Adrenal gland (tissue), 5 donors: ENCODE measurements around the gene KIAA1549.

Experiments
- POLR2A ChIP-seq, 2 donors: fragments of 450-650 bp; IDR thresholded peaks; one replicate each; pipeline ENCODE4 v1.6.1; 2017; ENCODE audit warnings: antibody characterized with exemption in 2 of 2, mild to moderate bottlenecking in 2 of 2, moderate library complexity in 1 of 2
- TF ChIP-seq, protein P1 (sequence below), 6 experiments: fragments of 450-650 bp in 4 of 6; fragments of 200-600 bp in 2 of 6; sonication (generic) in 1 of 6; IDR thresholded peaks; 1 replicate in 5 of 6; 2 replicates in 1 of 6; pipeline versions ENCODE4 v1.5.1 to v1.8.0; 2016 to 2021; ENCODE audit warnings: antibody characterized with exemption in 6 of 6, mild to moderate bottlenecking in 2 of 6, moderate library complexity in 1 of 6
- donor health status: DM: no; HTN: no; CAD: no.

DNA sequence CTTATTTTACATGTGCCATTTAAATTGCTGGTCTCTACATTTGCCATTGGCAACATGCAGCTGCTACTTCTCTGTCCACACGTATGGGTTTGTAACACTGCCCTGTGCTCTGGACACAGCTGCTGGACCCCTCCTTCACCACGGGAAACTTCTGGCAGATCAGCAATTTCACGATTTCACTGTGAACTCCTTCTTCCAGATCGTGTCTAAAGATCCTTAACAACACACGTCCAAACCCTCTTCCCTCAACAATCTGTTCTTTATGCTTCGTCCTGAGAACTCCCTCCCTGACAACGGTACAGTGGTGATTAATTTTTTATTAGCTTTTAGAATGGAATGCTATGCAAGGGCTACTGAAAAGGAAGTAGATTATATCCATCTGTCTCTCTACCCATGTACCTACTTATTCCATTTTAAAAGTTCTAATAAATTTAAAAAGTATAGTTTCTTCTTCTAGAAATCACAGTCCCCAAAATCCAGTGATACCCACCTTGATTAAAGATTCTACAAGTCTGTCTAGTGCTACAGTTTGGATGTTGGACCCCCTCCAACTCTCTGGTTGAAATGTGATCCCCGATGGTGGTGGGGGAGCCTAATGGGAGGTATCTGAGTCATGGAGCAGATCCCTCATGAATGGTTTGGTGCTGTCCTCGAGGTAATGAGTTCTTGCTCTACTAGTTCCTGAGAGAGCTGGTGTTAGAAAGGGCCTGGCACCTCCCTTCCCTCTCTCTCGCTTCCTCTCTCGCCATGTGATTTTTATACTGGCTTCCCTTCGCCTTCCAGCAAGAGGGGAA lies 81.0 kb downstream of the KIAA1549 start:
- TF ChIP-seq, protein P1, sequence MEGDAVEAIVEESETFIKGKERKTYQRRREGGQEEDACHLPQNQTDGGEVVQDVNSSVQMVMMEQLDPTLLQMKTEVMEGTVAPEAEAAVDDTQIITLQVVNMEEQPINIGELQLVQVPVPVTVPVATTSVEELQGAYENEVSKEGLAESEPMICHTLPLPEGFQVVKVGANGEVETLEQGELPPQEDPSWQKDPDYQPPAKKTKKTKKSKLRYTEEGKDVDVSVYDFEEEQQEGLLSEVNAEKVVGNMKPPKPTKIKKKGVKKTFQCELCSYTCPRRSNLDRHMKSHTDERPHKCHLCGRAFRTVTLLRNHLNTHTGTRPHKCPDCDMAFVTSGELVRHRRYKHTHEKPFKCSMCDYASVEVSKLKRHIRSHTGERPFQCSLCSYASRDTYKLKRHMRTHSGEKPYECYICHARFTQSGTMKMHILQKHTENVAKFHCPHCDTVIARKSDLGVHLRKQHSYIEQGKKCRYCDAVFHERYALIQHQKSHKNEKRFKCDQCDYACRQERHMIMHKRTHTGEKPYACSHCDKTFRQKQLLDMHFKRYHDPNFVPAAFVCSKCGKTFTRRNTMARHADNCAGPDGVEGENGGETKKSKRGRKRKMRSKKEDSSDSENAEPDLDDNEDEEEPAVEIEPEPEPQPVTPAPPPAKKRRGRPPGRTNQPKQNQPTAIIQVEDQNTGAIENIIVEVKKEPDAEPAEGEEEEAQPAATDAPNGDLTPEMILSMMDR (IDR thresholded peaks at IDR 0.05), result no peak
- TF ChIP-seq POLR2A (IDR thresholded peaks at IDR 0.05), result no peak
